WTC11 (cell line): ENCODE measurements around the gene TMEM120B. TPM values are rescaled to one million over a fixed set of nuclear protein-coding genes. Genes with fewer than 3 reads are reported as not detected.

Source experiments
- AR ChIP-seq: fragments of 250-450 bp; sonication (Bioruptor Pico); IDR thresholded peaks from 2 replicates; pipeline ENCODE4 v1.9.0; 2021; ENCODE audit warnings: mild to moderate bottlenecking
- ATF1 ChIP-seq: sonication (generic); formaldehyde crosslinking; IDR thresholded peaks from 2 replicates; pipeline ENCODE4 v1.8.1; 2023; ENCODE audit warnings: mild to moderate bottlenecking, moderate library complexity, missing genetic modification reagents
- ATF6 ChIP-seq: sonication (generic); formaldehyde crosslinking; IDR thresholded peaks from 2 replicates; pipeline ENCODE4 v1.8.1; 2023; ENCODE audit warnings: mild to moderate bottlenecking, missing genetic modification reagents
- CBFB ChIP-seq: sonication (generic); formaldehyde crosslinking; IDR thresholded peaks from 2 replicates; pipeline ENCODE4 v1.8.1; 2022; ENCODE audit warnings: mild to moderate bottlenecking, low read depth, missing genetic modification reagents
- FOXK1 ChIP-seq: sonication (generic); formaldehyde crosslinking; IDR thresholded peaks from 2 replicates; pipeline ENCODE4 v1.8.0; 2022; ENCODE audit warnings: mild to moderate bottlenecking, moderate library complexity, missing genetic modification reagents
- JUN ChIP-seq: sonication (generic); formaldehyde crosslinking; IDR thresholded peaks from 2 replicates; pipeline ENCODE4 v1.8.0; 2023; ENCODE audit warnings: mild to moderate bottlenecking, missing genetic modification reagents
- NR3C1 ChIP-seq: sonication (generic); formaldehyde crosslinking; conservative IDR thresholded peaks from 2 replicates; pipeline ENCODE4 v1.8.1; 2023; ENCODE audit warnings: low read depth, mild to moderate bottlenecking, missing genetic modification reagents
- ZBTB43 ChIP-seq: sonication (generic); formaldehyde crosslinking; IDR thresholded peaks from 2 replicates; pipeline ENCODE4 v1.8.1; 2023; ENCODE audit warnings: mild to moderate bottlenecking, missing genetic modification reagents
- ZNF232 ChIP-seq: sonication (generic); formaldehyde crosslinking; IDR thresholded peaks from 2 replicates; pipeline ENCODE4 v1.8.0; 2022; ENCODE audit warnings: mild to moderate bottlenecking, missing genetic modification reagents
- ZNF423 ChIP-seq: fragments of 250-450 bp; sonication (Bioruptor Pico); IDR thresholded peaks from 2 replicates; pipeline ENCODE4 v2.1.2; 2022; ENCODE audit warnings: mild to moderate bottlenecking, moderate library complexity
- total RNA-seq: library from RNA; stranded (reverse); gene quantifications from 3 replicates; pipeline ENCODE4 v1.2.3, GENCODE V29; 2021
- TF ChIP-seq, protein P1 (sequence below): fragments of 200-600 bp; IDR thresholded peaks from 2 replicates; pipeline ENCODE4 v1.8.0; 2022; ENCODE audit warnings: antibody characterized with exemption
- TF ChIP-seq, protein P2 (sequence below): fragments of 250-450 bp; sonication (Bioruptor Pico); IDR thresholded peaks from 2 replicates; pipeline ENCODE4 v1.9.0; 2021; ENCODE audit warnings: mild to moderate bottlenecking, borderline replicate concordance
- TF ChIP-seq, protein P3 (sequence below): sonication (generic); formaldehyde crosslinking; IDR thresholded peaks from 2 replicates; pipeline ENCODE4 v1.8.1; 2022; ENCODE audit warnings: mild to moderate bottlenecking, moderate library complexity, missing genetic modification reagents

The TMEM120B gene
- total RNA-seq, 1 experiment from 2014 or later, result 36.9 TPM

- TF ChIP-seq AR (CRISPR knock-in tag) (no peak), ZNF423 (no peak), FOXK1 (no peak), ATF1 (CRISPR knock-in tag) (no peak), JUN (no peak), ZNF232 (CRISPR knock-in tag) (no peak), ZBTB43 (no peak), NR3C1 (CRISPR knock-in tag) (no peak), ATF6 (CRISPR knock-in tag) (no peak), CBFB (CRISPR knock-in tag) (no peak)
- TF ChIP-seq, protein P1, sequence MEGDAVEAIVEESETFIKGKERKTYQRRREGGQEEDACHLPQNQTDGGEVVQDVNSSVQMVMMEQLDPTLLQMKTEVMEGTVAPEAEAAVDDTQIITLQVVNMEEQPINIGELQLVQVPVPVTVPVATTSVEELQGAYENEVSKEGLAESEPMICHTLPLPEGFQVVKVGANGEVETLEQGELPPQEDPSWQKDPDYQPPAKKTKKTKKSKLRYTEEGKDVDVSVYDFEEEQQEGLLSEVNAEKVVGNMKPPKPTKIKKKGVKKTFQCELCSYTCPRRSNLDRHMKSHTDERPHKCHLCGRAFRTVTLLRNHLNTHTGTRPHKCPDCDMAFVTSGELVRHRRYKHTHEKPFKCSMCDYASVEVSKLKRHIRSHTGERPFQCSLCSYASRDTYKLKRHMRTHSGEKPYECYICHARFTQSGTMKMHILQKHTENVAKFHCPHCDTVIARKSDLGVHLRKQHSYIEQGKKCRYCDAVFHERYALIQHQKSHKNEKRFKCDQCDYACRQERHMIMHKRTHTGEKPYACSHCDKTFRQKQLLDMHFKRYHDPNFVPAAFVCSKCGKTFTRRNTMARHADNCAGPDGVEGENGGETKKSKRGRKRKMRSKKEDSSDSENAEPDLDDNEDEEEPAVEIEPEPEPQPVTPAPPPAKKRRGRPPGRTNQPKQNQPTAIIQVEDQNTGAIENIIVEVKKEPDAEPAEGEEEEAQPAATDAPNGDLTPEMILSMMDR, result no peak
- TF ChIP-seq, protein P2, sequence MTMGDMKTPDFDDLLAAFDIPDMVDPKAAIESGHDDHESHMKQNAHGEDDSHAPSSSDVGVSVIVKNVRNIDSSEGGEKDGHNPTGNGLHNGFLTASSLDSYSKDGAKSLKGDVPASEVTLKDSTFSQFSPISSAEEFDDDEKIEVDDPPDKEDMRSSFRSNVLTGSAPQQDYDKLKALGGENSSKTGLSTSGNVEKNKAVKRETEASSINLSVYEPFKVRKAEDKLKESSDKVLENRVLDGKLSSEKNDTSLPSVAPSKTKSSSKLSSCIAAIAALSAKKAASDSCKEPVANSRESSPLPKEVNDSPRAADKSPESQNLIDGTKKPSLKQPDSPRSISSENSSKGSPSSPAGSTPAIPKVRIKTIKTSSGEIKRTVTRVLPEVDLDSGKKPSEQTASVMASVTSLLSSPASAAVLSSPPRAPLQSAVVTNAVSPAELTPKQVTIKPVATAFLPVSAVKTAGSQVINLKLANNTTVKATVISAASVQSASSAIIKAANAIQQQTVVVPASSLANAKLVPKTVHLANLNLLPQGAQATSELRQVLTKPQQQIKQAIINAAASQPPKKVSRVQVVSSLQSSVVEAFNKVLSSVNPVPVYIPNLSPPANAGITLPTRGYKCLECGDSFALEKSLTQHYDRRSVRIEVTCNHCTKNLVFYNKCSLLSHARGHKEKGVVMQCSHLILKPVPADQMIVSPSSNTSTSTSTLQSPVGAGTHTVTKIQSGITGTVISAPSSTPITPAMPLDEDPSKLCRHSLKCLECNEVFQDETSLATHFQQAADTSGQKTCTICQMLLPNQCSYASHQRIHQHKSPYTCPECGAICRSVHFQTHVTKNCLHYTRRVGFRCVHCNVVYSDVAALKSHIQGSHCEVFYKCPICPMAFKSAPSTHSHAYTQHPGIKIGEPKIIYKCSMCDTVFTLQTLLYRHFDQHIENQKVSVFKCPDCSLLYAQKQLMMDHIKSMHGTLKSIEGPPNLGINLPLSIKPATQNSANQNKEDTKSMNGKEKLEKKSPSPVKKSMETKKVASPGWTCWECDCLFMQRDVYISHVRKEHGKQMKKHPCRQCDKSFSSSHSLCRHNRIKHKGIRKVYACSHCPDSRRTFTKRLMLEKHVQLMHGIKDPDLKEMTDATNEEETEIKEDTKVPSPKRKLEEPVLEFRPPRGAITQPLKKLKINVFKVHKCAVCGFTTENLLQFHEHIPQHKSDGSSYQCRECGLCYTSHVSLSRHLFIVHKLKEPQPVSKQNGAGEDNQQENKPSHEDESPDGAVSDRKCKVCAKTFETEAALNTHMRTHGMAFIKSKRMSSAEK (CRISPR knock-in tag), result no peak
- TF ChIP-seq, protein P3, sequence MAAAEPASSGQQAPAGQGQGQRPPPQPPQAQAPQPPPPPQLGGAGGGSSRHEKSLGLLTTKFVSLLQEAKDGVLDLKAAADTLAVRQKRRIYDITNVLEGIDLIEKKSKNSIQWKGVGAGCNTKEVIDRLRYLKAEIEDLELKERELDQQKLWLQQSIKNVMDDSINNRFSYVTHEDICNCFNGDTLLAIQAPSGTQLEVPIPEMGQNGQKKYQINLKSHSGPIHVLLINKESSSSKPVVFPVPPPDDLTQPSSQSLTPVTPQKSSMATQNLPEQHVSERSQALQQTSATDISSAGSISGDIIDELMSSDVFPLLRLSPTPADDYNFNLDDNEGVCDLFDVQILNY (CRISPR knock-in tag), result no peak
Measured at GRCh38 chr12:121798787-121799155, 86.2 kb downstream of the TMEM120B start (continued).
